Ishikawa (cell line): ENCODE data around the gene VEPH1.

Source experiments
- CEBPB ChIP-seq: IDR thresholded peaks from 2 replicates; pipeline ENCODE4 v1.6.1; 2012
- CREB1 ChIP-seq: IDR thresholded peaks from 2 replicates; pipeline ENCODE4 v1.6.1; 2012; ENCODE audit warnings: low read depth
- EGR1 ChIP-seq: IDR thresholded peaks from 2 replicates; pipeline ENCODE4 v1.6.1; 2012
- EP300 ChIP-seq: IDR thresholded peaks from 2 replicates; pipeline ENCODE4 v1.6.1; 2012; ENCODE audit warnings: borderline replicate concordance
- FOXM1 ChIP-seq: IDR thresholded peaks from 2 replicates; pipeline ENCODE4 v1.6.1; 2012; ENCODE audit warnings: low read depth, borderline replicate concordance
- RAD21 ChIP-seq: IDR thresholded peaks from 2 replicates; pipeline ENCODE4 v1.6.1; 2012; ENCODE audit warnings: low read depth
- TAF1 ChIP-seq: IDR thresholded peaks from 2 replicates; pipeline ENCODE4 v1.6.1; 2012; ENCODE audit warnings: low read depth, mild to moderate bottlenecking
- YY1 ChIP-seq: IDR thresholded peaks from 2 replicates; pipeline ENCODE4 v1.6.1; 2012; ENCODE audit warnings: low read depth
- TF ChIP-seq, protein P1 (sequence below): IDR thresholded peaks from 2 replicates; pipeline ENCODE4 v1.6.1; 2012

DNA sequence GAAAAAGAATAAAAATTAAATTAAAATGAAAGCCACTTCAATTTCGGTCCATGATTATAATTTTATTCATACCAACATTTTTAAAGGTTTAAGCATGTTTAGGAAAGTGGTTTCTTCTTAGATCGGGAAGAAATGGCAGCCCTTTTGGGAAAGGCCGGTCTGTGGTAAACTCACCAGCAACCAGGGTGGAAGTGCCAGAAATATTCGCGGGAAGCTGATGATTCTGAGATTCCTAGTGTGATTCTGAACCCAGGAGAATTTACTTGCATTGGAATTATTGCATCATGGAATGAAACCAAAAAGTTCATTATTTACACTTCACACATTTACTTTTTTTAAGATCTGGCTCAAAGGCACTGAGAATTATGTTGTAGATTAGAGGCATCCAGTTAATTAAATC lies 246.1 kb downstream of the VEPH1 start:
- no peak for TF ChIP-seq RAD21
- TF ChIP-seq FOXM1 = no peak
- no peak for TF ChIP-seq YY1
- TF ChIP-seq, protein P1, sequence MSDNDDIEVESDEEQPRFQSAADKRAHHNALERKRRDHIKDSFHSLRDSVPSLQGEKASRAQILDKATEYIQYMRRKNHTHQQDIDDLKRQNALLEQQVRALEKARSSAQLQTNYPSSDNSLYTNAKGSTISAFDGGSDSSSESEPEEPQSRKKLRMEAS = no peak
- TF ChIP-seq EP300 = no peak
- no peak for TF ChIP-seq TAF1
- TF ChIP-seq CEBPB = no peak
- no peak for TF ChIP-seq CREB1
- no peak for TF ChIP-seq EGR1
